PC-9 (cell line): Measurements from ENCODE around the gene PNPLA7. TPM values are rescaled to one million over a fixed set of nuclear protein-coding genes. Genes with fewer than 3 reads are reported as not detected.

ENCODE experiments used
- BruUV-seq: library from RNA; stranded (reverse); fragments of 400-500 nt; replicated peaks from 2 replicates; lab custom pipeline; 2021; lab: Mats Ljungman, UMichigan
- CTCF ChIA-PET: fragments of 300-600 bp; sonication (Branson Sonifier 250); formaldehyde crosslinking; loops from one replicate; lab custom pipeline; 2022; ENCODE audit warnings: antibody characterized with exemption; lab: Charles Lee
- POLR2A ChIA-PET: fragments of 300-600 bp; sonication (Branson Sonifier 250); formaldehyde crosslinking; loops from one replicate; lab custom pipeline; 2022; ENCODE audit warnings: antibody characterized with exemption; ENCODE audit not compliant: unreplicated experiment; lab: Charles Lee
- DNase-seq, 2 experiments: peaks; one replicate each; pipeline versions ENCODE4 v3.0.0 to v3.0.0-alpha.2; 2015 to 2022; ENCODE audit warnings: mixed read lengths in 1 of 2
- H2AFZ ChIP-seq: fragments of 200-600 bp; sonication (generic); 2 replicates; pipeline ENCODE4 v1.8.1; 2017; ENCODE audit warnings: antibody characterized with exemption
- H3F3A ChIP-seq: fragments of 200-600 bp; sonication (generic); 2 replicates; pipeline ENCODE4 v1.8.1; 2017; ENCODE audit warnings: antibody characterized with exemption, mild to moderate bottlenecking, low read depth; ENCODE audit not compliant: insufficient read depth
- H3K27ac ChIP-seq: fragments of 200-600 bp; sonication (generic); 2 replicates; pipeline ENCODE4 v1.6.1; 2016; ENCODE audit warnings: mixed run types
- H3K27me3 ChIP-seq: fragments of 200-600 bp; sonication (generic); 2 replicates; pipeline ENCODE4 v1.6.1; 2016; ENCODE audit warnings: low read depth, mixed run types; ENCODE audit not compliant: insufficient read depth
- H3K36me3 ChIP-seq: fragments of 200-600 bp; sonication (generic); 2 replicates; pipeline ENCODE4 v1.6.1; 2016; ENCODE audit warnings: low read depth, mixed run types
- H3K4me1 ChIP-seq: fragments of 200-600 bp; sonication (generic); replicated peaks from 2 replicates; pipeline ENCODE4 v1.6.1; 2016; ENCODE audit warnings: mixed run types; ENCODE audit not compliant: insufficient read depth
- H3K4me2 ChIP-seq: fragments of 200-600 bp; sonication (generic); 2 replicates; pipeline ENCODE4 v1.6.1; 2017; ENCODE audit warnings: mixed run types
- H3K4me3 ChIP-seq: fragments of 200-600 bp; sonication (generic); 2 replicates; pipeline ENCODE4 v1.6.1; 2016; ENCODE audit warnings: mixed run types
- H3K79me2 ChIP-seq: fragments of 200-600 bp; sonication (generic); 2 replicates; pipeline ENCODE4 v1.6.1; 2017; ENCODE audit warnings: low read depth, mixed run types
- H3K9me2 ChIP-seq: fragments of 200-600 bp; sonication (generic); 2 replicates; pipeline ENCODE4 v1.8.1; 2017; ENCODE audit warnings: mild to moderate bottlenecking; ENCODE audit not compliant: insufficient read depth
- H3K9me3 ChIP-seq: fragments of 200-600 bp; sonication (generic); 2 replicates; pipeline ENCODE4 v1.8.1; 2016; ENCODE audit warnings: low read depth; ENCODE audit not compliant: insufficient read depth
- H4K20me1 ChIP-seq: fragments of 200-600 bp; sonication (generic); 2 replicates; pipeline ENCODE4 v1.8.1; 2017; ENCODE audit not compliant: insufficient read depth
- EZH2 ChIP-seq: fragments of 200-600 bp; sonication (generic); IDR thresholded peaks from 2 replicates; pipeline ENCODE4 v1.8.0; 2017; ENCODE audit warnings: antibody characterized with exemption, low read depth
- intact Hi-C: fragments of 100-400 bp; cut with micrococcal nuclease; formaldehyde crosslinking; loops from one replicate; pipeline ENCODE4 v1.10.0; 2022; ENCODE audit not compliant: unreplicated experiment
- total RNA-seq: library from RNA; stranded (reverse); gene quantifications from 2 replicates; pipeline ENCODE4 v1.2.3, GENCODE V29; 2021
- TF ChIP-seq, protein P1 (sequence below): fragments of 200-600 bp; sonication (generic); conservative IDR thresholded peaks from 2 replicates; pipeline ENCODE4 v1.6.1; 2017; ENCODE audit warnings: mixed run types, antibody characterized with exemption, mild to moderate bottlenecking, moderate library complexity

The PNPLA7 gene
- total RNA-seq, 1 experiment from 2014 or later = 1.9 TPM

DNA sequence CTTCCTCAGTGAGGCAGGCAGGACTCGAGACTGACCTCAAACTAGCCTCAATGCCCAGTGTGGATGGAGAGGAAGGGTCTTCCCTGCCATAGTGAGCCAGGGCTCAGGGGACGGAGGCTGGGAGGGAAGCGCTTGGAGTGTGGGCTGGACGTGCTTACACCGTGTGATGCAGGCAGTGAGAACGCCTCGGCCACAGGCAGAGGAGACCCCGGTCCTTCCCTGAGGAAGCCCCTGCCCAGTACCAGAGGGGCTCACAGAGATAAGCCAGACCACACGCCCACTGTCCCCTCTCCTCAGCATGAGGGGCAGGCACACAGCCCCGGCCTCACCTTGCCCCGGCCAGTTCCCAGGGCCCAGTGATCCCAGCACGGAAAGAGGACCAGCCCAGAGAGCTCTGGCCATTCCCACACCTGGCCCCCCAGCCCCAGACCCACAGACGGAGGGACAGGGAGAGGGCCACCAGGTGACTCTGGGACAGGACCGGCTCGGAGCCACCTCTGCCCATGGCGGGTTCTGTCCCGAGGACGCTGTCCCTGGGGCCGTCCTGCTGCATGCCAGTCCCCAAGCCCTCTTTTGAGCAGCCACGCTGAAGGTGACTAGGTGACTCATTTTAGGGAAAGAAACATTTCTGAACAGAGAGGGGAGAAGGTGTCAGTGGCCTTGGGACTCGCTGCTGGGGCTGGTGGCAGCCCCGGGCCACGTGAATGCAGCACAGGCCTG lies 85.0 kb downstream of the PNPLA7 start:
- ChIA-PET POLR2A (no interaction called here), CTCF (no interaction called here)
- H3K27ac ChIP-seq = no peak overlapping the region
- H3K9me2 ChIP-seq = no peaks in the 10 kb centered on the region
- H3K36me3 ChIP-seq = no peaks in the 10 kb centered on the region
- H3K4me3 ChIP-seq = no peak overlapping the region
- no peaks in the 10 kb centered on the region for H3F3A ChIP-seq
- H3K4me2 ChIP-seq = no peak overlapping the region
- no peak overlapping the region for H2AFZ ChIP-seq
- no peaks in the 10 kb centered on the region for H3K9me3 ChIP-seq
- no peaks in the 10 kb centered on the region for H3K79me2 ChIP-seq
- intact Hi-C loops = no loop called here
- no peaks in the 10 kb centered on the region for H3K4me1 ChIP-seq
- DNase-seq = no peak
- BruUV-seq = no TSS peak
- 0 out of 2 replicates have a peak, but pooled peaks cover 6% of the 10 kb centered on the region for H3K27me3 ChIP-seq
- no peaks in the 10 kb centered on the region for H4K20me1 ChIP-seq
- no peak for TF ChIP-seq EZH2
- TF ChIP-seq, protein P1, sequence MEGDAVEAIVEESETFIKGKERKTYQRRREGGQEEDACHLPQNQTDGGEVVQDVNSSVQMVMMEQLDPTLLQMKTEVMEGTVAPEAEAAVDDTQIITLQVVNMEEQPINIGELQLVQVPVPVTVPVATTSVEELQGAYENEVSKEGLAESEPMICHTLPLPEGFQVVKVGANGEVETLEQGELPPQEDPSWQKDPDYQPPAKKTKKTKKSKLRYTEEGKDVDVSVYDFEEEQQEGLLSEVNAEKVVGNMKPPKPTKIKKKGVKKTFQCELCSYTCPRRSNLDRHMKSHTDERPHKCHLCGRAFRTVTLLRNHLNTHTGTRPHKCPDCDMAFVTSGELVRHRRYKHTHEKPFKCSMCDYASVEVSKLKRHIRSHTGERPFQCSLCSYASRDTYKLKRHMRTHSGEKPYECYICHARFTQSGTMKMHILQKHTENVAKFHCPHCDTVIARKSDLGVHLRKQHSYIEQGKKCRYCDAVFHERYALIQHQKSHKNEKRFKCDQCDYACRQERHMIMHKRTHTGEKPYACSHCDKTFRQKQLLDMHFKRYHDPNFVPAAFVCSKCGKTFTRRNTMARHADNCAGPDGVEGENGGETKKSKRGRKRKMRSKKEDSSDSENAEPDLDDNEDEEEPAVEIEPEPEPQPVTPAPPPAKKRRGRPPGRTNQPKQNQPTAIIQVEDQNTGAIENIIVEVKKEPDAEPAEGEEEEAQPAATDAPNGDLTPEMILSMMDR = no peak

DNA sequence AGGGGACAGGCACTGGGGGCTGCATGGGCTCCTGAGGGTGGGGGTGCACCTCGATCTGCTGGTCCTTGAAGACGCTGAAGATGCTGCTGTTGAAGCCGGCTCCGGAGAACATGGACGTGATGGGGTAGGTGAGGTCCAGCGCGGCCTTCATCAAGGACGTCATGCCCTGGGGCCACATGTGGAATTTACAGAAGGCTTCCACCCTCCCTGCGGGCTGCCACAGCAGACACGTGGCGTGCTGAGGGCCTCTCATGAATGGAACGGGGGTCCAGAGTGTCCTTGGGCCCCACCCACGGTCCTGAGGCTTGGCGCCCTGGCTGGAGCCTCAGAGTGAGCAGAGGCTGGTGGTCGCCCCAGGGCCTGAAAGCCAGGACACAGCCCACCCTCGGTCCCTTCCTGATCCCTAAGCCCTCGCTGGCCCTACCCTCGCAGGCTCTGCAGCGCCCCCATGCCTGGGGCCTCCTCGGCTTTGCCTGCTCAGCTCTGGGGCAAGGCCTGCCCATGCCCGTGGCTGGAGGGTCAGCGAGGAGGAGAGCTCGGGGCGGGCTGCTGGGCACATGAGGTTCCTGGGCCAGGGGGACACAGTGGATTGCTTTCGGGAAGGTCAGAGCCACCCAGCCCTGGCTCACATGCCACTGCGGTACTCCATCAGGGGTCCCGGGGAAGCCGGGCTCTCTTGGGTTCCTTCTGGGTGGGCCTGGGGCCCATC lies 85.8 kb downstream of the PNPLA7 start:
- 0 out of 2 replicates have a peak, but pooled peaks cover 3% of the 10 kb centered on the region for H3K4me1 ChIP-seq
- no peaks in the 10 kb centered on the region for H4K20me1 ChIP-seq
- no peak overlapping the region for H3K27ac ChIP-seq
- POLR2A ChIA-PET = no interaction called here
- 0 out of 2 replicates have a peak, but pooled peaks cover 6% of the 10 kb centered on the region for H3K27me3 ChIP-seq
- CTCF ChIA-PET = no interaction called here
- no peaks in the 10 kb centered on the region for H3K9me3 ChIP-seq
- intact Hi-C loops = no loop called here
- no peak overlapping the region for H3K4me2 ChIP-seq
- no peaks in the 10 kb centered on the region for H3K9me2 ChIP-seq
- DNase-seq = no peak
- no peaks in the 10 kb centered on the region for H3K79me2 ChIP-seq
- H3K36me3 ChIP-seq = no peaks in the 10 kb centered on the region
- H3F3A ChIP-seq = no peaks in the 10 kb centered on the region
- no peak overlapping the region for H2AFZ ChIP-seq
- no TSS peak for BruUV-seq
- TF ChIP-seq, protein P1 = no peak
- TF ChIP-seq EZH2 = no peak
- no peak overlapping the region for H3K4me3 ChIP-seq

DNA sequence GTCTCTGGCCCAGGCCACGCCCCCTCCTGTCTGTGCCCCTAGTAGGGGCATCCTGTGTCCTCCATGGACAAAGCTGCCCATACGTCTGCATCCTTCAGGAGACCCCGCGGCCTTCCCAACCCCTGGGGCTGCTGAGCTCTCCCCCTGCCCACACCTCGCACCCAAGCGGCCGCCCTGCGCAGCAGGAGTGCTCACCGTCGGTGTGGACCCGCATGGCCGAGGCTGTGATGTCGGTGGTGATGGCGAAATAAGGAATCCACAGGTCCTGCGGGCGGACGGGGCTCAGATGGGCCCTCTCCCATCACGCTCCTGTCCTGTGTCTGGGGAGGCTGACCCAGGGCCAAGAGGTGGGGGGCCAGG lies 86.3 kb downstream of the PNPLA7 start:
- H3K9me3 ChIP-seq = no peaks in the 10 kb centered on the region
- CTCF ChIA-PET = no interaction called here
- no peaks in the 10 kb centered on the region for H3K9me2 ChIP-seq
- H3K27ac ChIP-seq = no peak overlapping the region
- H3F3A ChIP-seq = no peaks in the 10 kb centered on the region
- no peak overlapping the region for H3K4me3 ChIP-seq
- 0 out of 2 replicates have a peak, but pooled peaks cover 4% of the 10 kb centered on the region for H3K4me1 ChIP-seq
- no peak overlapping the region for H2AFZ ChIP-seq
- no peaks in the 10 kb centered on the region for H3K36me3 ChIP-seq
- no peaks in the 10 kb centered on the region for H4K20me1 ChIP-seq
- no peaks in the 10 kb centered on the region for H3K79me2 ChIP-seq
- intact Hi-C loops = no loop called here
- TF ChIP-seq, protein P1 = no peak
- no peak for TF ChIP-seq EZH2
- no TSS peak for BruUV-seq
- H3K27me3 ChIP-seq = 0 out of 2 replicates have a peak, but pooled peaks cover 6% of the 10 kb centered on the region
- no peak overlapping the region for H3K4me2 ChIP-seq
- DNase-seq = no peak
- POLR2A ChIA-PET = no interaction called here
